ENCODE data around the gene DUOX1.
A peak's percentile ranks its signal among the peaks of the same experiment; 100 is the strongest.
"Not testable (repeated sequence)": the region's sequence is repeated elsewhere in the genome, so short reads cannot be mapped to it uniquely, and the experiment has no call there.

Gene DUOX1

DNA sequence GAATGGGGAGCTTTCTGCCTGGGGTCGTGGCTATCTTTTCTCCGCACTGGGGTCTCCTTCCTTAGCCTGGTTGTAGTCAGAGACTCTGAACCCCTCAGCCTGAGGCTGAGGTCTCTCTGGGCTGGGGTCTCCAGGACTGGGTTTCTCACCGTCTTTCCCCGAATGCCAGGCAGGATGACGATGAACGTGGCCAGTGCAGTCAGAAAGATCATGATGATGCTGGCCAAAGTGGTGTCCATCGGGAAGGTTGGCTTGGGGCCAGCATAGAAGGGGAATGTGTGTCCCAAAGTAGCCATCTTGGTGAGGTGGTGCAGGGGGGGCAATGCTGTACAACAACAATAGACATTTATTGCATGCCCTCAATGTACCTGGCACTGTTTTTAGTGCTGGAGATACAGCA, 7.1 kb upstream of the DUOX1 start:
- DNase-seq: no peak
- Mint-ChIP-seq H3K4me3 (no peak overlapping the region), H3K4me1 (ENCODE audit: low read depth) (peaks cover 3% of the 10 kb centered on the region), H3K27me3 (peaks cover 58% of the 10 kb centered on the region), H3K9me3 (no peaks in the 10 kb centered on the region), H3K36me3 (ENCODE audit: low read depth) (no peaks in the 10 kb centered on the region), H3K27ac (no peak overlapping the region)

- peaks cover 58% of the 10 kb centered on the region for H3K27me3 Mint-ChIP-seq
- no peaks in the 10 kb centered on the region for H3K9me3 Mint-ChIP-seq
- H3K4me3 Mint-ChIP-seq: no peak overlapping the region
- H3K36me3 Mint-ChIP-seq (ENCODE audit: low read depth): no peaks in the 10 kb centered on the region
- no peak overlapping the region for H3K27ac Mint-ChIP-seq
- H3K4me1 Mint-ChIP-seq (ENCODE audit: low read depth): peaks cover under 1% of the 10 kb centered on the region
- no peak for DNase-seq
These were observed 6.4 kb upstream of the DUOX1 start for GRCh38 chr15:45123397-45123796.

GRCh38 chr15:45126535-45127158, 3.1 kb upstream of the DUOX1 start:
- Mint-ChIP-seq H3K9me3 (no peaks in the 10 kb centered on the region), H3K4me1 (ENCODE audit: low read depth) (peaks cover 8% of the 10 kb centered on the region), H3K36me3 (ENCODE audit: low read depth) (no peaks in the 10 kb centered on the region), H3K27ac (no peak overlapping the region), H3K27me3 (peaks cover 67% of the 10 kb centered on the region), H3K4me3 (no peak overlapping the region)
- no peak for DNase-seq

- no peak for DNase-seq
- Mint-ChIP-seq H3K4me3 (no peak overlapping the region), H3K27me3 (peaks cover 78% of the 10 kb centered on the region)
These were observed 689 bp upstream of the DUOX1 start for GRCh38 chr15:45128971-45129639.

DNA sequence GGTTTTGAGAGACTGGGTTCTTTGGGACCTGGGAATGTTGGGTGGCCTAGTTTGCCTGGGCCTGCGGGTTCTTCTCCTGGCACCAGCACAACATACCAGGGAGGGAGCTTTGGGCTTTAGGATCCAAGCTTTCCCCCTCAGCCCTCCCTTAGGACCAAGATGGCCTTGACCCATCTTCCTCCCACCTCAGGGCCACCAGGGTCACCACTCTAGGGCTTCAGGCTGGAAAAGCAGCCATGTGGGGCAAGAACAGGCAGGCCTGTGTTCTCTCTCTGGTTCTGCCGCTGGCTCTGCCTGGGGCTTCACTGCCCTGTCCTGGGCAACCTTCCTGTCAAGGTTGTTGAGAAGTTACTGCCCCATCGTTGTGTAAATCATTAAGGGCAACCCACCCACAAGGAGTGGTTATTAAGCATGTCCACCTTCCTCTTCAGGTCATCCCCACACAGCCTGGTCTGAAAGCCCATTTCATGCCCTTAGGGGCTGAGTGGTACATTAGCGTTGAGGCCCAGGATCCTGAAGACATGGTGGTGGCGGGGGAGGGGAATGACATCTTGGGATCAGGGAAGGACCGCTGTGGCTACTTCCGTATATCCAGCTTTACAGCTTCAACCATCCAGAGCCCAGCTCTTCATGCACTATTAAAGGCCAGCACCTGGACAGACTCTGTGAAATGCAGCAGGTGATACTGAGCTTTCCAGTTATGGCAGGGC, 652 bp downstream of the DUOX1 start:
- Mint-ChIP-seq H3K4me3 (no peak overlapping the region), H3K27me3 (peaks cover 80% of the 10 kb centered on the region), H3K4me1 (ENCODE audit: low read depth) (peaks cover 13% of the 10 kb centered on the region), H3K9me3 (no peaks in the 10 kb centered on the region), H3K27ac (no peak overlapping the region), H3K36me3 (ENCODE audit: low read depth) (no peaks in the 10 kb centered on the region)
- no peak for DNase-seq

More at GRCh38 chr15:45128971-45129639, 689 bp upstream of the DUOX1 start:
- Mint-ChIP-seq H3K4me1 (ENCODE audit: low read depth) (peaks cover 8% of the 10 kb centered on the region), H3K27ac (no peak overlapping the region), H3K9me3 (no peaks in the 10 kb centered on the region), H3K36me3 (ENCODE audit: low read depth) (no peaks in the 10 kb centered on the region)

DNA sequence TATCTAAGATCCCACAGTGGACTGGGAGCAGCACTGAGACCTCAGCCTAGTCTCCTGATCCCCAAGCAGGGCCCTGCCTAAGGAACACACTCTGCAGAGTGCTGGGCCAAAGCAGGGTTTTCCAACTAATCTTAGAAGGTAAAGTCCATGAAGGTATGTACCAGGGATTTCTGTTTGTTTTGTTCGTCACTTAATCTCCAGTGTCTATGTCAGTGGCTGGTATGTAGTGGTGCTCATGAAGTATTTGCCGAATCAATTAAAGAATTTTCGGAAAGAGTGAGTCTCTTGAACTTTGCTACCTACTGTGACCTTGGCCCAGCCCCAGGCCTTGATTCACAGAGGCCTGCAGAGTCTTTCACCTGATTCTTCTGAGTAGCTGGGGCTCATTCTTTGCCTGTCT, 1.7 kb downstream of the DUOX1 start:
- Mint-ChIP-seq H3K27ac (no peak overlapping the region), H3K4me3 (no peak overlapping the region), H3K36me3 (ENCODE audit: low read depth) (no peaks in the 10 kb centered on the region), H3K27me3 (peaks cover 75% of the 10 kb centered on the region), H3K4me1 (ENCODE audit: low read depth) (peaks cover 19% of the 10 kb centered on the region), H3K9me3 (no peaks in the 10 kb centered on the region)
- DNase-seq: no peak

GRCh38 chr15:45132844-45133560, 3.2 kb downstream of the DUOX1 start:
- Mint-ChIP-seq H3K4me1 (ENCODE audit: low read depth) (peaks cover 19% of the 10 kb centered on the region), H3K4me3 (no peak overlapping the region), H3K27me3 (peaks cover 72% of the 10 kb centered on the region), H3K36me3 (ENCODE audit: low read depth) (no peaks in the 10 kb centered on the region), H3K9me3 (no peaks in the 10 kb centered on the region), H3K27ac (no peak overlapping the region)
- DNase-seq: no peak

DNA sequence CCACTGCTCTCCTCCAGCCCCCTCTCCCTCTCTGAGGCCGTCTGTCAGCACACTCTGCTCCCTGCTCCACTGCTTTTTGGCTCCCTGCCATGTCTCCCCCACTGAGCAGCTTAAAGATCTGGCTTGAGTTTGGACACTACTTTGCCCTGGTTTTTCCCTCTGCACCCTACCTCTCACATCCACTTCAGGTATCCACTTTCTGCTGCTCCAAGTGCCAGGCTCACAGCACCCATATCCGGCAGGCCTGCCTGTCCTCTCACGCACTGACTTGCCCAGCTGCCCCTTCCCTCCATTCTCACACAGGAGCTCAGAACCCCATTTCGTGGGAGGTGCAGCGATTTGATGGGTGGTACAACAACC, 3.7 kb downstream of the DUOX1 start:
- no peaks in the 10 kb centered on the region for H3K9me3 Mint-ChIP-seq
- peaks cover 66% of the 10 kb centered on the region for H3K27me3 Mint-ChIP-seq
- DNase-seq: no peak
- no peak overlapping the region for H3K27ac Mint-ChIP-seq
- H3K4me3 Mint-ChIP-seq: no peak overlapping the region
- peaks cover 17% of the 10 kb centered on the region for H3K4me1 Mint-ChIP-seq (ENCODE audit: low read depth)
- no peaks in the 10 kb centered on the region for H3K36me3 Mint-ChIP-seq (ENCODE audit: low read depth)

DNA sequence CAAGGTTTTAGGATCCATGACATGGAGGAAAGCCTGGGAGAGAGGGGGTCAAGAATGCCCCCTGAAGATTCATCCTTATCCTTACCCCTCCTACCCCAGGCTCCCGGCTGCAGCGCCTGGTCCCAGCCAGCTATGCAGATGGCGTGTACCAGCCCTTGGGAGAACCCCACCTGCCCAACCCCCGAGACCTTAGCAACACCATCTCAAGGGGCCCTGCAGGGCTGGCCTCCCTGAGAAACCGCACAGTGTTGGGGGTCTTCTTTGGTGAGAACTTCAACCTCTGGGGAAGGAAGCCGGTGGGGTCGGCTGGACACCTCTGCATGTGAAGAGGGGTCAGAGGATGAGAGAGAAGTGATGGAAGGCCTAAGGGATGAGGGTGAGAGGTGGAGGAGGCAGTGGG, 4.3 kb downstream of the DUOX1 start:
- peaks cover 61% of the 10 kb centered on the region for H3K27me3 Mint-ChIP-seq
- H3K27ac Mint-ChIP-seq: no peak overlapping the region
- H3K9me3 Mint-ChIP-seq: no peaks in the 10 kb centered on the region
- H3K36me3 Mint-ChIP-seq (ENCODE audit: low read depth): no peaks in the 10 kb centered on the region
- no peak for DNase-seq
- H3K4me3 Mint-ChIP-seq: no peak overlapping the region
- peaks cover 16% of the 10 kb centered on the region for H3K4me1 Mint-ChIP-seq (ENCODE audit: low read depth)

DNA sequence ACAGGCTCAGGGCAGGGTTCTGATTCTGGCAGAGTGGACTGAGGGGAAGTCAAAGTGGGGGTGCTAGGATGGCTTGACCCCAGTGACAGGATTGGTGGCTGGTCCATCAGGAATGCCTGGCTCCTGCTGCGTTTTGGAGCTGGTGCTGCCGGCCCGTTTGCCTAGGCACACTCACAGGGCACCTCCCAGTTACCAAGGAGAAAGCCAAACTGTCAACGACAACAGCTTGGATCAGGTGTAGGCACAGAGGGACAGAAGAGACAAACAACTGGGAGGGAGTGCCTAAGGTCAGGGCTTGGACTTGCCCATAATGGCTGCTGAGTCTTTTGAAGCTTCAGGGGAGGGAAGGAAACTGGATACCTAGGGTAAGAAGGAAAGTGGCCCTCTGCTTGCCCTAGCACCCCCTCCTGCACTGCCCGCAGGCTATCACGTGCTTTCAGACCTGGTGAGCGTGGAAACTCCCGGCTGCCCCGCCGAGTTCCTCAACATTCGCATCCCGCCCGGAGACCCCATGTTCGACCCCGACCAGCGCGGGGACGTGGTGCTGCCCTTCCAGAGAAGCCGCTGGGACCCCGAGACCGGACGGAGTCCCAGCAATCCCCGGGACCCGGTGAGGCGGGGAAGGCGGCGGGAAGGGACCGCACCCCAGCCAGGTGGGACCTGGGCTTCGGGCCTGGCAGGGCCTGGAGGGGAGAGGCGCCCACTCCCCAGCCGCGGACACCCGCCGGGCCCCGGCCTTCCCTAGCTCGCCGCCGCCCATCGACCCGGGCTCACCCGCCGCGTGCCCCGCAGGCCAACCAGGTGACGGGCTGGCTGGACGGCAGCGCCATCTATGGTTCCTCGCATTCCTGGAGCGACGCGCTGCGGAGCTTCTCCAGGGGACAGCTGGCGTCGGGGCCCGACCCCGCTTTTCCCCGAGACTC, 5.1 kb downstream of the DUOX1 start:
- Mint-ChIP-seq H3K4me1 (ENCODE audit: low read depth) (peaks cover 12% of the 10 kb centered on the region), H3K36me3 (ENCODE audit: low read depth) (no peaks in the 10 kb centered on the region), H3K27me3 (peaks cover 56% of the 10 kb centered on the region), H3K27ac (no peak overlapping the region), H3K9me3 (no peaks in the 10 kb centered on the region), H3K4me3 (peak overlapping the region; percentile 55)
- peak; percentile 55 for DNase-seq

DNA sequence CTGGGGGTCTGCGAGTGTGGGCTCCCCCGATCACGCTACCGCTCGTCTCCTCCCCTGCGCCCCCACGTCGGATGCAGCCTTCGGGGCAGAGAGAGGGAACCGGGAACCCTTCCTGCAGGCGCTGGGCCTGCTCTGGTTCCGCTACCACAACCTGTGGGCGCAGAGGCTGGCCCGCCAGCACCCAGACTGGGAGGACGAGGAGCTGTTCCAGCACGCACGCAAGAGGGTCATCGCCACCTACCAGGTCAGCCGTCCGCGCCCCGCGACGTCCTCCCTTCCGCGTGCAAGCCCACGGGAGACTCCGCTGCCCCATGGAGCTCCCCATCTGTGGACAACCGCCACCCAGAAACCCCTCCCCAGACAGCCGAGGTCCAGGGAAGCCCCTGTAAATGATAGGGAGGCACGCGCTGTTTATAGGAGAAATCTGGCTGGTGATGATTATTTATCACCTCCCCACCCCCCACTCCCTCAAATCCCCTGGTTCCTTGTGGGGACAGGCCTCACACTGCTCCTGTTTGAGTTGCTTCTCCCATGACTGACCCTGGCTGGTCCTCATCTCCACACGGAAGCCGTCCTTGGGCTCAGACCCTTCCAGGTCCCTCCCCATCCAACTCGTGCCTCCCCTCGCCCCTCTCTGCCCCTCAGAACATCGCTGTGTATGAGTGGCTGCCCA, 6.0 kb downstream of the DUOX1 start:
- H3K27ac Mint-ChIP-seq; DNase-seq; H3K9me3 Mint-ChIP-seq; H3K36me3 Mint-ChIP-seq (ENCODE audit: low read depth): not testable (repeated sequence)
- H3K27me3 Mint-ChIP-seq: peaks cover 48% of the 10 kb centered on the region
- peak overlapping the region; percentile 36 for H3K4me3 Mint-ChIP-seq
- peaks cover 11% of the 10 kb centered on the region for H3K4me1 Mint-ChIP-seq (ENCODE audit: low read depth)

- peaks cover 44% of the 10 kb centered on the region for H3K27me3 Mint-ChIP-seq
- H3K27ac Mint-ChIP-seq: no peak overlapping the region
- peak overlapping the region; percentile 36 for H3K4me3 Mint-ChIP-seq
These were observed 6.6 kb downstream of the DUOX1 start for GRCh38 chr15:45136378-45136764.

DNA sequence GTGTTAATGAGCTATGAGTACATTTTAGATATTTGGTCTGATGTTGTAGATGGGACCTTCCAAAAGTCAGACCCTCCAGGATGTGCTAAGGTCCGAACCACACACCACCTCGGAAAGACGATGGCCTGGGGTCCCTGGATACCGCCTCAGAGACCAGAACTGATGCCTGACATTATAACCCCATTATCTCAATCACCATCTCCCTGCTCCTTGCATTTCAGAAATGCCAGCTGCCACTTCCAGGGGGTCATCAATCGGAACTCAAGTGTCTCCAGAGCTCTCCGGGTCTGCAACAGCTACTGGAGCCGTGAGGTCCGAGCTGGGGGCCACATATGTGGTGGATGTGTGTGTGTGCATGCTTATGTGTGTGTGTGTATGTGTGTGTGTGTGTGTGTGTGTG, 7.9 kb downstream of the DUOX1 start:
- H3K4me3 Mint-ChIP-seq: no peak overlapping the region
- H3K27ac Mint-ChIP-seq: no peak overlapping the region

More at GRCh38 chr15:45136378-45136764, 6.6 kb downstream of the DUOX1 start:
- H3K4me1 Mint-ChIP-seq (ENCODE audit: low read depth): peaks cover 11% of the 10 kb centered on the region
- H3K36me3 Mint-ChIP-seq (ENCODE audit: low read depth): no peaks in the 10 kb centered on the region
- H3K9me3 Mint-ChIP-seq: no peaks in the 10 kb centered on the region
- no peak for DNase-seq

More for the DNA sequence above, 7.9 kb downstream of the DUOX1 start:
- no peaks in the 10 kb centered on the region for H3K36me3 Mint-ChIP-seq (ENCODE audit: low read depth)
- no peaks in the 10 kb centered on the region for H3K9me3 Mint-ChIP-seq
- peaks cover 33% of the 10 kb centered on the region for H3K27me3 Mint-ChIP-seq
- H3K4me1 Mint-ChIP-seq (ENCODE audit: low read depth): peaks cover 11% of the 10 kb centered on the region
- DNase-seq: no peak
